Sigmoid colon (tissue), 7 donors: Measurements from ENCODE around the gene GNAQ. TPM values are rescaled to one million over a fixed set of nuclear protein-coding genes. Genes with fewer than 3 reads are reported as not detected.

Experiments used
- DNase-seq: peaks from one replicate; pipeline ENCODE4 v3.0.0-alpha.2; 2019
- H3K27ac ChIP-seq, 4 donors: fragments of 200-600 bp; sonication (generic); one replicate each; pipeline ENCODE4 v1.5.1; 2016 to 2019; ENCODE audit warnings: mild to moderate bottlenecking in 1 of 4
- H3K27me3 ChIP-seq, 3 donors: fragments of 200-600 bp; sonication (generic); one replicate each; pipeline ENCODE4 v1.5.1; 2019; ENCODE audit warnings: mild to moderate bottlenecking in 1 of 3
- H3K36me3 ChIP-seq, 4 donors: fragments of 200-600 bp; sonication (generic); one replicate each; pipeline ENCODE4 v1.5.1; 2016 to 2019
- H3K4me1 ChIP-seq, 4 donors: fragments of 200-600 bp; sonication (generic); one replicate each; pipeline ENCODE4 v1.5.1; 2017 to 2019
- H3K4me3 ChIP-seq, 4 donors: fragments of 200-600 bp; sonication (generic); one replicate each; pipeline ENCODE4 v1.5.1; 2017 to 2019; ENCODE audit warnings: mild to moderate bottlenecking in 2 of 4, moderate library complexity in 1 of 4
- H3K9me3 ChIP-seq, 4 donors: fragments of 200-600 bp in 3 of 4; sonication (generic) in 3 of 4; one replicate each; pipeline versions ENCODE4 v1.5.1 to v1.6.1; 2013 to 2019
- EP300 ChIP-seq, 4 donors: sonication (generic); formaldehyde crosslinking; IDR thresholded peaks; one replicate each; pipeline ENCODE4 v1.6.1; 2017; ENCODE audit warnings: antibody characterized with exemption in 4 of 4
- POLR2A ChIP-seq, 2 donors: fragments of 450-650 bp; IDR thresholded peaks; one replicate each; pipeline ENCODE4 v1.6.1; 2016; ENCODE audit warnings: antibody characterized with exemption in 2 of 2, mild to moderate bottlenecking in 2 of 2, moderate library complexity in 2 of 2
- POLR2AphosphoS5 ChIP-seq, 4 donors: sonication (generic); formaldehyde crosslinking; IDR thresholded peaks; one replicate each; pipeline ENCODE4 v1.6.1; 2017; ENCODE audit warnings: antibody characterized with exemption in 4 of 4
- WGBS, 2 donors: extraction: QIAGEN DNeasy Blood & Tissue Kit; methylation state at CpG; one replicate each; pipeline ENCODE4 v1.1.7; 2013; 5-methylcytosine and 5-hydroxymethylcytosine counted together
- intact Hi-C: fragments of 100-400 bp; cut with DNase I; formaldehyde crosslinking; loops from one replicate; pipeline ENCODE4 v1.15.1; 2023
- polyA plus RNA-seq, 3 donors: library from polyadenylated mRNA; stranded (reverse); fragments of 200-250 nt; gene quantifications; one replicate each; pipeline ENCODE4 v1.2.3, GENCODE V29; 2013
- total RNA-seq, 4 donors: library from RNA; depleted of rRNA; stranded (reverse); fragments of >200 nt; gene quantifications; one replicate each; pipeline ENCODE4 v1.1.0, GENCODE V29; 2016
- TF ChIP-seq, protein P1 (sequence below), 4 experiments: fragments of 450-650 bp in 3 of 4; fragments of 200-600 bp in 1 of 4; IDR thresholded peaks; one replicate each; pipeline ENCODE4 v1.5.1; 2016 to 2019; ENCODE audit warnings: antibody characterized with exemption in 4 of 4, mild to moderate bottlenecking in 3 of 4, moderate library complexity in 2 of 4
- donor health status: healthy with polysubstance abuse.
- donor health status: Bipolar disorder and iron deficiency.
- donor health status: healthy.

The GNAQ gene
- total and polyA plus RNA-seq, 7 donors: 21.6 to 79.2 (median 49.5) TPM

- no peak for DNase-seq
- WGBS, 2 donors: 93 to 94% methylated on average over 2 of the region's 2 CpGs
- intact Hi-C loops: no loop called here
- Histone ChIP-seq H3K27ac (no peak overlapping the region), H3K36me3 (no peaks in the 10 kb centered on the region), H3K4me1 (peaks cover 0 to 8% (median 3%) of the 10 kb centered on the region in 4 donors), H3K27me3 (no peaks in the 10 kb centered on the region), H3K9me3 (no peaks in the 10 kb centered on the region), H3K4me3 (no peak overlapping the region)
- no peak for TF ChIP-seq POLR2A (IDR thresholded peaks at IDR 0.05)
- no peak for TF ChIP-seq EP300 (IDR thresholded peaks at IDR 0.05)
- TF ChIP-seq, protein P1, sequence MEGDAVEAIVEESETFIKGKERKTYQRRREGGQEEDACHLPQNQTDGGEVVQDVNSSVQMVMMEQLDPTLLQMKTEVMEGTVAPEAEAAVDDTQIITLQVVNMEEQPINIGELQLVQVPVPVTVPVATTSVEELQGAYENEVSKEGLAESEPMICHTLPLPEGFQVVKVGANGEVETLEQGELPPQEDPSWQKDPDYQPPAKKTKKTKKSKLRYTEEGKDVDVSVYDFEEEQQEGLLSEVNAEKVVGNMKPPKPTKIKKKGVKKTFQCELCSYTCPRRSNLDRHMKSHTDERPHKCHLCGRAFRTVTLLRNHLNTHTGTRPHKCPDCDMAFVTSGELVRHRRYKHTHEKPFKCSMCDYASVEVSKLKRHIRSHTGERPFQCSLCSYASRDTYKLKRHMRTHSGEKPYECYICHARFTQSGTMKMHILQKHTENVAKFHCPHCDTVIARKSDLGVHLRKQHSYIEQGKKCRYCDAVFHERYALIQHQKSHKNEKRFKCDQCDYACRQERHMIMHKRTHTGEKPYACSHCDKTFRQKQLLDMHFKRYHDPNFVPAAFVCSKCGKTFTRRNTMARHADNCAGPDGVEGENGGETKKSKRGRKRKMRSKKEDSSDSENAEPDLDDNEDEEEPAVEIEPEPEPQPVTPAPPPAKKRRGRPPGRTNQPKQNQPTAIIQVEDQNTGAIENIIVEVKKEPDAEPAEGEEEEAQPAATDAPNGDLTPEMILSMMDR (IDR thresholded peaks at IDR 0.05): no peak
- TF ChIP-seq POLR2AphosphoS5 (IDR thresholded peaks at IDR 0.05): no peak
Observed at GRCh38 chr9:77938163-77938562, 93.4 kb downstream of the GNAQ start.

- no peak overlapping the region for H3K4me3 ChIP-seq
- no peak overlapping the region for H3K27ac ChIP-seq
- peaks cover 0 to 16% (median 2%) of the 10 kb centered on the region in 4 donors for H3K4me1 ChIP-seq
- intact Hi-C loops: no loop called here
- H3K36me3 ChIP-seq: no peaks in the 10 kb centered on the region
- no peaks in the 10 kb centered on the region for H3K9me3 ChIP-seq
- no peak for DNase-seq
- TF ChIP-seq POLR2A (IDR thresholded peaks at IDR 0.05) (no peak), EP300 (IDR thresholded peaks at IDR 0.05) (no peak), POLR2AphosphoS5 (IDR thresholded peaks at IDR 0.05) (no peak)
- TF ChIP-seq, protein P1 (IDR thresholded peaks at IDR 0.05): no peak
- H3K27me3 ChIP-seq: no peaks in the 10 kb centered on the region
- WGBS, 2 donors: 51 to 52% methylated on average over 3 of the region's 3 CpGs
Observed at GRCh38 chr9:77935974-77936373, 95.6 kb downstream of the GNAQ start.

- peaks cover 0 to 17% (median 2%) of the 10 kb centered on the region in 4 donors for H3K4me1 ChIP-seq
- no peaks in the 10 kb centered on the region for H3K36me3 ChIP-seq
- H3K27me3 ChIP-seq: no peaks in the 10 kb centered on the region
- H3K9me3 ChIP-seq: no peaks in the 10 kb centered on the region
- no peak for DNase-seq
- no peak overlapping the region for H3K27ac ChIP-seq
- 94 to 95% methylated on average over 3 of the region's 3 CpGs for WGBS, 2 donors
- TF ChIP-seq POLR2AphosphoS5 (IDR thresholded peaks at IDR 0.05) (no peak), EP300 (IDR thresholded peaks at IDR 0.05) (no peak), POLR2A (IDR thresholded peaks at IDR 0.05) (no peak)
- TF ChIP-seq, protein P1 (IDR thresholded peaks at IDR 0.05): no peak
- H3K4me3 ChIP-seq: no peak overlapping the region
- intact Hi-C loops: no loop called here
Observed at GRCh38 chr9:77935211-77935610, 96.4 kb downstream of the GNAQ start.

DNA sequence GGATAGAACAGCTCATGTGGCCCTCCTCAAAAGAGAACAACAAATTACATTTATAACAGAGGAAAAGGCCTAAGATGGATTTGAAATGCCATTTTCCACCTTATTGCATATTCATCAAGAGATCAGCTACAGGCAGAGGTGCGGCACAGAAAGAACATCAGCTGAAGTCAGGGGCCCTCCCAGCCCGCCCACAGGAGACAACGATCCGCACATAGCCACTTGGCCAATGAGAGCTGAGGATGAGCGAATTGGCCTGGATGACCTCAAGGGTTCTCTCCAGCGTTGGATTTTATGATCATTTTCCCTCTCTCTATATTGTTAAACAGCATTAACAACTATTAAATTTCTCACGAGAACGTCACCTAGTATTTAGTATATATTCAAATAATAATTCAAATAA is 97.6 kb downstream of the GNAQ start:
- no peak for TF ChIP-seq EP300 (IDR thresholded peaks at IDR 0.05)
- TF ChIP-seq POLR2A (IDR thresholded peaks at IDR 0.05): no peak
- TF ChIP-seq POLR2AphosphoS5 (IDR thresholded peaks at IDR 0.05): no peak
- TF ChIP-seq, protein P1 (IDR thresholded peaks at IDR 0.05): no peak
- H3K27ac ChIP-seq: no peak overlapping the region
- no peak for DNase-seq
- no peaks in the 10 kb centered on the region for H3K36me3 ChIP-seq
- intact Hi-C loops: no loop called here
- peaks cover 0 to 21% (median 2%) of the 10 kb centered on the region in 4 donors for H3K4me1 ChIP-seq
- no peaks in the 10 kb centered on the region for H3K27me3 ChIP-seq
- 90 to 92% methylated on average over 8 of the region's 8 CpGs for WGBS, 2 donors
- H3K4me3 ChIP-seq: no peak overlapping the region
- H3K9me3 ChIP-seq: no peaks in the 10 kb centered on the region

- no peaks in the 10 kb centered on the region for H3K27me3 ChIP-seq
- no peaks in the 10 kb centered on the region for H3K9me3 ChIP-seq
- H3K27ac ChIP-seq: no peak overlapping the region
- no peak overlapping the region for H3K4me3 ChIP-seq
- no peak for TF ChIP-seq POLR2AphosphoS5 (IDR thresholded peaks at IDR 0.05)
- TF ChIP-seq EP300 (IDR thresholded peaks at IDR 0.05): no peak
- no peak for TF ChIP-seq POLR2A (IDR thresholded peaks at IDR 0.05)
- TF ChIP-seq, protein P1 (IDR thresholded peaks at IDR 0.05): no peak
- H3K36me3 ChIP-seq: no peaks in the 10 kb centered on the region
- intact Hi-C loops: no loop called here
- DNase-seq: no peak
- WGBS, 2 donors: 90 to 93% methylated on average over 7 of the region's 7 CpGs
- H3K4me1 ChIP-seq: peaks cover 0 to 21% (median 3%) of the 10 kb centered on the region in 4 donors
Observed at GRCh38 chr9:77933019-77933418, 98.6 kb downstream of the GNAQ start.
